Activated CD4-positive, alpha-beta memory T cell treated with anti-CD3 and anti-CD28 coated beads, Interleukin-2, amount 10 ng/mL, durations not matched to agents 7 days and 5 days (primary cell): ENCODE results near the gene ELOVL3. TPM values are rescaled to one million over a fixed set of nuclear protein-coding genes. Genes with fewer than 3 reads are reported as not detected.
A peak's percentile ranks its signal among the peaks of the same experiment; 100 is the strongest.
"Not testable (repeated sequence)": the region's sequence is repeated elsewhere in the genome, so short reads cannot be mapped to it uniquely, and the experiment has no call there.

Experiments used
- CTCF ChIA-PET: fragments of 350-600 bp; sonication (Branson Sonifier 250); formaldehyde crosslinking; loops from one replicate; lab custom pipeline; 2021; ENCODE audit warnings: antibody characterized with exemption, inconsistent platforms; lab: Charles Lee
- POLR2A ChIA-PET: fragments of 350-600 bp; sonication (Branson Sonifier 250); formaldehyde crosslinking; loops from one replicate; lab custom pipeline; 2021; ENCODE audit warnings: antibody characterized with exemption; lab: Charles Lee
- DNase-seq: peaks from one replicate; pipeline ENCODE4 v3.0.0-alpha.2; 2020
- H3K27ac Mint-ChIP-seq: one replicate; pipeline ENCODE4 v1.8.0; 2021; ENCODE audit warnings: mild to moderate bottlenecking, mixed read lengths
- H3K27me3 Mint-ChIP-seq: one replicate; pipeline ENCODE4 v1.8.0; 2021; ENCODE audit warnings: mixed read lengths
- H3K36me3 Mint-ChIP-seq: one replicate; pipeline ENCODE4 v1.8.0; 2021; ENCODE audit warnings: low read depth, mixed read lengths
- H3K4me1 Mint-ChIP-seq: one replicate; pipeline ENCODE4 v1.8.0; 2021; ENCODE audit warnings: mixed read lengths
- H3K4me3 Mint-ChIP-seq: one replicate; pipeline ENCODE4 v1.8.0; 2021; ENCODE audit warnings: mild to moderate bottlenecking, mixed read lengths
- H3K9me3 Mint-ChIP-seq: one replicate; pipeline ENCODE4 v1.8.0; 2021; ENCODE audit warnings: mixed read lengths
- total RNA-seq, 2 experiments: library from RNA; stranded (reverse); gene quantifications; one replicate each; pipeline ENCODE4 v1.2.3, GENCODE V29; 2021

ELOVL3 gene
- not detected for total RNA-seq

- DNase-seq = peak; percentile 90
- H3K27me3 Mint-ChIP-seq = peaks cover 67% of the 10 kb centered on the region
- H3K36me3 Mint-ChIP-seq = no peaks in the 10 kb centered on the region
- ChIA-PET POLR2A (interaction anchor here (0.8 to 2.7 kb wide), 8 partner anchors 19 to 224 kb away, joined by 3 to 12 read pairs (median 4); partner anchors contain the start of genes GBF1 and NFKB2), CTCF (interaction anchor here (1.0 to 12.8 kb wide), 4 partner anchors 37 to 171 kb away, joined by 4 to 593 read pairs (median 117); partner anchors contain the start of gene NFKB2)
- H3K27ac Mint-ChIP-seq = peak within 1 kb of the TSS; percentile 44
- peak within 1 kb of the TSS; percentile 63 for H3K4me3 Mint-ChIP-seq
- H3K9me3 Mint-ChIP-seq = no peaks in the 10 kb centered on the region
- H3K4me1 Mint-ChIP-seq = peaks cover 26% of the 10 kb centered on the region
Measured at GRCh38 chr10:102225646-102226541, at the start of gene ELOVL3. ELOVL3 (plus strand) TSS chr10:102226299; CDS start chr10:102226549, 250 bp downstream.

GRCh38 chr10:102184606-102185005, 41.5 kb upstream of the ELOVL3 start:
- CTCF ChIA-PET = interaction anchor here (2.0 kb wide), 1 partner anchor 15 kb away, joined by 6 read pairs; no protein-coding TSS in a partner anchor

GRCh38 chr10:102185272-102185671, 40.8 kb upstream of the ELOVL3 start:
- Mint-ChIP-seq H3K4me1 (peaks cover 17% of the 10 kb centered on the region), H3K27ac (no peak overlapping the region), H3K9me3 (peaks cover 13% of the 10 kb centered on the region), H3K36me3 (peaks cover 5% of the 10 kb centered on the region), H3K4me3 (no peak overlapping the region), H3K27me3 (peaks cover 7% of the 10 kb centered on the region)
- POLR2A ChIA-PET = no interaction called here
- CTCF ChIA-PET = interaction anchor here (2.0 kb wide), 1 partner anchor 16 kb away, joined by 6 read pairs; no protein-coding TSS in a partner anchor
- no peak for DNase-seq

More at GRCh38 chr10:102184606-102185005, 41.5 kb upstream of the ELOVL3 start:
- DNase-seq = no peak
- H3K27me3 Mint-ChIP-seq = peaks cover 7% of the 10 kb centered on the region
- peaks cover 13% of the 10 kb centered on the region for H3K9me3 Mint-ChIP-seq
- H3K4me3 Mint-ChIP-seq = no peak overlapping the region
- POLR2A ChIA-PET = no interaction called here
- peaks cover 14% of the 10 kb centered on the region for H3K4me1 Mint-ChIP-seq
- no peak overlapping the region for H3K27ac Mint-ChIP-seq
- peaks cover 5% of the 10 kb centered on the region for H3K36me3 Mint-ChIP-seq

- no peak for DNase-seq
- POLR2A ChIA-PET = no interaction called here
- H3K27ac Mint-ChIP-seq = no peak overlapping the region
Measured at GRCh38 chr10:102185811-102186527, 40.1 kb upstream of the ELOVL3 start.

GRCh38 chr10:102188298-102188940, 37.7 kb upstream of the ELOVL3 start:
- CTCF ChIA-PET = interaction anchor here (0.6 to 3.3 kb wide), 6 partner anchors 11 to 42 kb away, joined by 3 to 32 read pairs (median 4); partner anchors contain the start of gene ELOVL3
- no peak for DNase-seq
- peaks cover 28% of the 10 kb centered on the region for H3K9me3 Mint-ChIP-seq

More at GRCh38 chr10:102185811-102186527, 40.1 kb upstream of the ELOVL3 start:
- Mint-ChIP-seq H3K9me3 (peaks cover 13% of the 10 kb centered on the region), H3K4me1 (peaks cover 17% of the 10 kb centered on the region), H3K4me3 (no peak overlapping the region), H3K27me3 (peaks cover 5% of the 10 kb centered on the region), H3K36me3 (peaks cover 5% of the 10 kb centered on the region)
- CTCF ChIA-PET = interaction anchor here (2.0 kb wide), 1 partner anchor 17 kb away, joined by 6 read pairs; no protein-coding TSS in a partner anchor

GRCh38 chr10:102188941-102189898, 36.9 kb upstream of the ELOVL3 start:
- not testable (repeated sequence) for H3K27me3 Mint-ChIP-seq
- peaks cover 14% of the 10 kb centered on the region for H3K36me3 Mint-ChIP-seq
- ChIA-PET CTCF (interaction anchor here (0.6 to 3.3 kb wide), 10 partner anchors 10 to 479 kb away, joined by 3 to 32 read pairs (median 4); partner anchors contain the start of gene ELOVL3), POLR2A (interaction anchor here (0.7 to 2.2 kb wide), 5 partner anchors 19 to 206 kb away, joined by 3 to 12 read pairs (median 3); partner anchors contain the start of genes NFKB2 and NOLC1)
- peak overlapping the region; percentile 78 for H3K27ac Mint-ChIP-seq
- peaks cover 17% of the 10 kb centered on the region for H3K4me1 Mint-ChIP-seq
- H3K4me3 Mint-ChIP-seq = peak overlapping the region; percentile 31
- DNase-seq = peak; percentile 47
- peaks cover 30% of the 10 kb centered on the region for H3K9me3 Mint-ChIP-seq

More at GRCh38 chr10:102188298-102188940, 37.7 kb upstream of the ELOVL3 start:
- H3K27ac Mint-ChIP-seq = peak overlapping the region; percentile 78
- POLR2A ChIA-PET = interaction anchor here (0.5 to 2.2 kb wide), 4 partner anchors 19 to 232 kb away, joined by 3 to 12 read pairs (median 4); partner anchors contain the start of gene FBXL15
- peaks cover 5% of the 10 kb centered on the region for H3K27me3 Mint-ChIP-seq
- peaks cover 12% of the 10 kb centered on the region for H3K36me3 Mint-ChIP-seq
- H3K4me1 Mint-ChIP-seq = peaks cover 17% of the 10 kb centered on the region
- no peak overlapping the region for H3K4me3 Mint-ChIP-seq

GRCh38 chr10:102191956-102192355, 34.1 kb upstream of the ELOVL3 start:
- POLR2A ChIA-PET = no interaction called here

GRCh38 chr10:102195296-102195870, 30.7 kb upstream of the ELOVL3 start:
- ChIA-PET CTCF (no interaction called here), POLR2A (no interaction called here)
- Mint-ChIP-seq H3K4me3 (no peak overlapping the region), H3K9me3 (peaks cover 20% of the 10 kb centered on the region), H3K27ac (no peak overlapping the region), H3K4me1 (no peaks in the 10 kb centered on the region), H3K36me3 (peaks cover 8% of the 10 kb centered on the region), H3K27me3 (peaks cover 2% of the 10 kb centered on the region)
- no peak for DNase-seq

More at GRCh38 chr10:102191956-102192355, 34.1 kb upstream of the ELOVL3 start:
- peaks cover 11% of the 10 kb centered on the region for H3K36me3 Mint-ChIP-seq
- peaks cover 17% of the 10 kb centered on the region for H3K4me1 Mint-ChIP-seq
- no peak overlapping the region for H3K27ac Mint-ChIP-seq
- no peak for DNase-seq
- H3K27me3 Mint-ChIP-seq = no peaks in the 10 kb centered on the region
- H3K9me3 Mint-ChIP-seq = peaks cover 17% of the 10 kb centered on the region
- CTCF ChIA-PET = interaction anchor here (0.6 kb wide), 1 partner anchor 22 kb away, joined by 3 read pairs; no protein-coding TSS in a partner anchor
- H3K4me3 Mint-ChIP-seq = no peak overlapping the region

GRCh38 chr10:102196893-102197292, 29.2 kb upstream of the ELOVL3 start:
- Mint-ChIP-seq H3K27me3 (peaks cover 2% of the 10 kb centered on the region), H3K27ac (no peak overlapping the region), H3K9me3 (peaks cover 13% of the 10 kb centered on the region), H3K36me3 (peaks cover 3% of the 10 kb centered on the region), H3K4me3 (no peak overlapping the region), H3K4me1 (no peaks in the 10 kb centered on the region)
- no peak for DNase-seq
- POLR2A ChIA-PET = no interaction called here
- CTCF ChIA-PET = no interaction called here

- POLR2A ChIA-PET = no interaction called here
- Mint-ChIP-seq H3K27me3 (peaks cover 6% of the 10 kb centered on the region), H3K4me1 (peaks cover 4% of the 10 kb centered on the region), H3K4me3 (no peak overlapping the region), H3K27ac (no peak overlapping the region), H3K9me3 (peaks cover 7% of the 10 kb centered on the region), H3K36me3 (peaks cover 3% of the 10 kb centered on the region)
- CTCF ChIA-PET = no interaction called here
- no peak for DNase-seq
Measured at GRCh38 chr10:102198027-102198426, 28.1 kb upstream of the ELOVL3 start.
